Liver (tissue), 3 donors: ENCODE data around the gene CARD11.

Experiments used
- CTCF ChIP-seq: fragments of 150-350 bp; IDR thresholded peaks from 2 replicates; pipeline ENCODE4 v1.5.1; 2017; ENCODE audit warnings: improper control_type of control experiment, low read depth, low read length; ENCODE audit not compliant: missing input control
- EGR1 ChIP-seq, 2 donors: IDR thresholded peaks; 2 replicates each; pipeline ENCODE4 v1.6.1; 2016 to 2018; ENCODE audit warnings: antibody characterized with exemption in 2 of 2, low read depth in 2 of 2
- FOXA1 ChIP-seq: IDR thresholded peaks from 2 replicates; pipeline ENCODE4 v1.6.1; 2016; ENCODE audit warnings: antibody characterized with exemption
- JUND ChIP-seq, 2 donors: IDR thresholded peaks; 2 replicates each; pipeline ENCODE4 v1.6.1; 2016; ENCODE audit warnings: antibody characterized with exemption in 2 of 2
- MAX ChIP-seq: IDR thresholded peaks from 2 replicates; pipeline ENCODE4 v1.6.1; 2016; ENCODE audit warnings: antibody characterized with exemption
- RAD21 ChIP-seq, 2 donors: IDR thresholded peaks; 2 replicates each; pipeline ENCODE4 v1.6.1; 2016; ENCODE audit warnings: antibody characterized with exemption in 2 of 2, mild to moderate bottlenecking in 2 of 2
- REST ChIP-seq: IDR thresholded peaks from 2 replicates; pipeline ENCODE4 v1.6.1; 2016; ENCODE audit warnings: antibody characterized with exemption, mild to moderate bottlenecking
- RXRA ChIP-seq, 2 donors: IDR thresholded peaks; 2 replicates each; pipeline ENCODE4 v1.6.1; 2017 to 2018; ENCODE audit warnings: antibody characterized with exemption in 2 of 2, mild to moderate bottlenecking in 1 of 2
- TAF1 ChIP-seq: conservative IDR thresholded peaks from 2 replicates; pipeline ENCODE4 v1.6.1; 2016; ENCODE audit warnings: antibody characterized with exemption, mild to moderate bottlenecking
- YY1 ChIP-seq: IDR thresholded peaks from 2 replicates; pipeline ENCODE4 v1.6.1; 2016; ENCODE audit warnings: antibody characterized with exemption, mild to moderate bottlenecking
- ZBTB33 ChIP-seq: IDR thresholded peaks from 2 replicates; pipeline ENCODE4 v1.6.1; 2016; ENCODE audit warnings: antibody characterized with exemption
- donor health status: healthy.
- donor health status: healthy.

GRCh38 chr7:2923886-2924574 lies 119.6 kb downstream of the CARD11 start:
- TF ChIP-seq REST (no peak), JUND (IDR thresholded peaks at IDR 0.05) (no peak), FOXA1 (no peak), RAD21 (IDR thresholded peaks at IDR 0.05) (no peak), CTCF (no peak), ZBTB33 (no peak), TAF1 (no peak), YY1 (no peak), RXRA (IDR thresholded peaks at IDR 0.05) (no peak), MAX (no peak), EGR1 (IDR thresholded peaks at IDR 0.05; ENCODE audit: low read depth in 2 of 2) (no peak)
